ENCODE data around the gene KCNIP1. TPM values are rescaled to one million over a fixed set of nuclear protein-coding genes. Genes with fewer than 3 reads are reported as not detected.

The KCNIP1 gene
- total and polyA plus RNA-seq, 9 of the 15 experiments (the other 6 are each of a cell fraction or from before 2014, with no cell fraction given), result not detected

- no peaks in the 10 kb centered on the region for H3K9me1 ChIP-seq (ENCODE audit: control insufficient read depth, insufficient read depth, low read length)
- ChIA-PET CTCF (ENCODE audit: low intra/inter-chr PET ratio) (no interaction called here), POLR2A (interaction anchor here (1.1 kb wide), 1 partner anchor 13 kb away, joined by 3 read pairs; no protein-coding TSS in a partner anchor)
- no peaks in the 10 kb centered on the region for H4K20me1 ChIP-seq (replicated peaks; ENCODE audit: control insufficient read depth, insufficient read depth, low read length)
- no peaks in the 10 kb centered on the region for H3K79me2 ChIP-seq (ENCODE audit: control insufficient read depth, insufficient read depth, low read length)
- no peak overlapping the region for H3K9ac ChIP-seq (ENCODE audit: insufficient read depth in 1 of 2, low read depth in 2 of 2, low read length in 2 of 2)
- H3K4me3 ChIP-seq, result no peak overlapping the region
- in situ Hi-C loops (cut with MboI), result no loop called here
- intact Hi-C loops (cut with micrococcal nuclease), result no loop called here
- ATAC-seq (no peak), DNase-seq (ENCODE audit: extremely low read depth in 1 of 4, low spot score in 3 of 4) (no peak), FAIRE-seq (no peak)
- H3K27me3 ChIP-seq (ENCODE audit: control insufficient read depth in 2 of 2, insufficient read depth in 2 of 2, low read length in 2 of 2), result no peaks in the 10 kb centered on the region
- BruUV-seq (replicated peaks), result no TSS peak
- no peak overlapping the region for H2AFZ ChIP-seq (ENCODE audit: low read depth, low read length)
- H3K9me3 ChIP-seq (replicated peaks; ENCODE audit: control insufficient read depth, insufficient read depth, low read depth, low read length), result no peaks in the 10 kb centered on the region
- no peak for TF ChIP-seq TCFL5 (CRISPR knock-in tag; conservative IDR thresholded peaks at IDR 0.05)
- TF ChIP-seq E2F5 (CRISPR knock-in tag; IDR thresholded peaks at IDR 0.05), result no peak
- TF ChIP-seq PHB (CRISPR knock-in tag; IDR thresholded peaks at IDR 0.05), result no peak
- TF ChIP-seq, protein P1, sequence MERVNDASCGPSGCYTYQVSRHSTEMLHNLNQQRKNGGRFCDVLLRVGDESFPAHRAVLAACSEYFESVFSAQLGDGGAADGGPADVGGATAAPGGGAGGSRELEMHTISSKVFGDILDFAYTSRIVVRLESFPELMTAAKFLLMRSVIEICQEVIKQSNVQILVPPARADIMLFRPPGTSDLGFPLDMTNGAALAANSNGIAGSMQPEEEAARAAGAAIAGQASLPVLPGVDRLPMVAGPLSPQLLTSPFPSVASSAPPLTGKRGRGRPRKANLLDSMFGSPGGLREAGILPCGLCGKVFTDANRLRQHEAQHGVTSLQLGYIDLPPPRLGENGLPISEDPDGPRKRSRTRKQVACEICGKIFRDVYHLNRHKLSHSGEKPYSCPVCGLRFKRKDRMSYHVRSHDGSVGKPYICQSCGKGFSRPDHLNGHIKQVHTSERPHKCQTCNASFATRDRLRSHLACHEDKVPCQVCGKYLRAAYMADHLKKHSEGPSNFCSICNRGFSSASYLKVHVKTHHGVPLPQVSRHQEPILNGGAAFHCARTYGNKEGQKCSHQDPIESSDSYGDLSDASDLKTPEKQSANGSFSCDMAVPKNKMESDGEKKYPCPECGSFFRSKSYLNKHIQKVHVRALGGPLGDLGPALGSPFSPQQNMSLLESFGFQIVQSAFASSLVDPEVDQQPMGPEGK (CRISPR knock-in tag; IDR thresholded peaks at IDR 0.05; ENCODE audit: borderline replicate concordance), result no peak
- TF ChIP-seq PHTF2 (CRISPR knock-in tag; IDR thresholded peaks at IDR 0.05), result no peak
- TF ChIP-seq, protein P2, sequence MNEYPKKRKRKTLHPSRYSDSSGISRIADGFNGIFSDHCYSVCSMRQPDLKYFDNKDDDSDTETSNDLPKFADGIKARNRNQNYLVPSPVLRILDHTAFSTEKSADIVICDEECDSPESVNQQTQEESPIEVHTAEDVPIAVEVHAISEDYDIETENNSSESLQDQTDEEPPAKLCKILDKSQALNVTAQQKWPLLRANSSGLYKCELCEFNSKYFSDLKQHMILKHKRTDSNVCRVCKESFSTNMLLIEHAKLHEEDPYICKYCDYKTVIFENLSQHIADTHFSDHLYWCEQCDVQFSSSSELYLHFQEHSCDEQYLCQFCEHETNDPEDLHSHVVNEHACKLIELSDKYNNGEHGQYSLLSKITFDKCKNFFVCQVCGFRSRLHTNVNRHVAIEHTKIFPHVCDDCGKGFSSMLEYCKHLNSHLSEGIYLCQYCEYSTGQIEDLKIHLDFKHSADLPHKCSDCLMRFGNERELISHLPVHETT (CRISPR knock-in tag; conservative IDR thresholded peaks at IDR 0.05 in 1 of 2, IDR thresholded peaks at IDR 0.05 in 1 of 2), result no peak
- no peaks in the 10 kb centered on the region for H3K36me3 ChIP-seq (ENCODE audit: control insufficient read depth, insufficient read depth, low read length)
- WGBS (ENCODE audit: insufficient coverage, low coverage, missing lambda C conversion rate), result 0% methylated on average over 6 of the region's 6 CpGs
- H3K4me1 ChIP-seq (replicated peaks in 1 of 2; ENCODE audit: control insufficient read depth in 2 of 2, insufficient read depth in 2 of 2, low read length in 2 of 2), result no peaks in the 10 kb centered on the region
- H3K4me2 ChIP-seq (ENCODE audit: insufficient read depth, low read length), result no peak overlapping the region
- H3K27ac ChIP-seq (ENCODE audit: extremely low read depth, low read depth, low read length), result no peak overlapping the region
These were observed 197.5 kb downstream of the KCNIP1 start for GRCh38 chr5:170701334-170701733.
